Skin epidermis (tissue), 12 donors: ENCODE results near the gene NR2F1-AS1.
"Not testable (repeated sequence)": the region's sequence is repeated elsewhere in the genome, so short reads cannot be mapped to it uniquely, and the experiment has no call there.

Experiments
- H3K27ac ChIP-seq, 21 experiments: fragments of 200-600 bp; sonication (generic) in 11 of 21; one replicate each; pipeline ENCODE4 v1.5.0; 2020; ENCODE audit warnings: mild to moderate bottlenecking in 3 of 21, inconsistent platforms in 2 of 21, moderate library complexity in 2 of 21
- H3K4me3 ChIP-seq, 7 experiments: fragments of 200-600 bp; sonication (generic) in 2 of 7; one replicate each; pipeline ENCODE4 v1.5.0; 2020; ENCODE audit warnings: inconsistent platforms in 2 of 7, mild to moderate bottlenecking in 2 of 7, moderate library complexity in 1 of 7

Gene NR2F1-AS1

DNA sequence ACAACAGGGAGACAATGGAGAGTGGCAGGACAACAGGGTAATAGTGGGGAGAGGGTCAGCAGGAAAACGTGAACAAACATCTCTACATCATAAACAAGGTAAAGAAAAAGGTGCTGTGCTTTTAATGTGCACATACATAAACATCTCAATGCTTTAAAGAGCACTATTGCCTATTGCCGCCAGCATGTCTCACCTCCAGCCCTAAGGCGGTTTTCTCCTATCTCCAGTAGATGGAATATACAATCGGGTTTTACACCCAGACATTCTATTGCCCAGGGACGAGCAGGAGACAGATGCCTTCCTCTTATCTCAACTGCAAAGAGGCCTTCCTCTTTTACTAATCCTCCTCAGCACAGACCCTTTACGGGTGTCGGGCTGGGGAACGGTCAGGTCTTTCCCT, 124.2 kb downstream of the NR2F1-AS1 start:
- H3K27ac ChIP-seq, H3K4me3 ChIP-seq: not testable (repeated sequence)

DNA sequence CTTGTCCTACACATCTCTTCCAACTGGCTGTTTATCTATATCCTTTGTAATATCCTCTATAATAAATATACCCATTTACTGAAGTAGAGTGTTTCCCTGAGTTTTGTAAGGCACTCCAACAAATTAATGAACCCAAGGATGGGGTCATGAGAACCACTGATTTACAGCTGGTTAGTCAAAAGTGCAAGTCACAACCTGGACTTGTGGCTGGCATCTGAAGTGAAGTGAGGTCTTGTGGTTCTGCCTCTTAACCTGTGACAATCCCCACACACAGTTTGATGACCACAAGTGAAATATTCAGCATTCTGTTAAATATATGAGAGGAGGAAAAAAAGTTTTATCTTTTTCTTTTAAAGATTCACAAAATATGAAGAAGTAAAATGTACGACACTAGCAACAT, 126.1 kb downstream of the NR2F1-AS1 start:
- Histone ChIP-seq H3K27ac (no peak overlapping the region), H3K4me3 (no peak overlapping the region)

DNA sequence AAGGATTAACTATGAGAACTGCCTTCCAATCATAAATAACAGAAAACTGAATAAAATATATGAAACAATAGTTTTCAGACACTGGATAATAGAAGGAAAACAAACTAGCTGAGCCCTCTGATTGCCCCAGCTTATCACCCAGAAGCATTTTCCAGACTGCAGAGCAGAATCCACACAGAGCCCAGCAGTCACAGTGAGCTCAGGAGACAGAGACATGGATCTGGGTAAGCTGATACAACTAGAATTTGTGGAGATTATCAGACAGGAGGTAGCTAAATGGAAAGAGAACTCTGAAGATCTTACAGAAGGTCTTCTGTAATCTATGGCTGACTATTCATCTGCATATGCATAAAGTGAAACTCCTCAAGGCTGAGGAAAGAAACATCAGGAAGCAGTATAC, 128.8 kb downstream of the NR2F1-AS1 start:
- no peak overlapping the region for H3K27ac ChIP-seq
- H3K4me3 ChIP-seq, result no peak overlapping the region

DNA sequence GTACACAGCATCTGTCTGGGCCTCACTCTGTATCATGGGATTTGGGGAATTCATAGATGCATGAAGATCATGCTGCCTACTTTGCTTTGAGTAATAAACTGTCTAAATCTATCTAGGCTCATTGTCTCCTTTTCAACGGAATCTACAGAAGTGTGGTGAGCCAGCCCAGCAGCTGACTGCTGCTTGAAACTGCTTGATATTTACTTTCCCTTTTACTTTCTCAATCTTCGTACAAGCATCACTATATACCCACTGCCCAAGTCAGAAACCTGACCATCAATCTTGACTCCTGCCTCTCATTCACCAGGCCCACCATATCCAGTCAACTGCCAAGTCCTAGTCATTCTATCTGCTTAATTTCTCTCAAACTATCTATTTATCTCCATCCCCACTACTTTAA, 142.9 kb downstream of the NR2F1-AS1 start:
- Histone ChIP-seq H3K4me3 (no peak overlapping the region), H3K27ac (no peak overlapping the region)

DNA sequence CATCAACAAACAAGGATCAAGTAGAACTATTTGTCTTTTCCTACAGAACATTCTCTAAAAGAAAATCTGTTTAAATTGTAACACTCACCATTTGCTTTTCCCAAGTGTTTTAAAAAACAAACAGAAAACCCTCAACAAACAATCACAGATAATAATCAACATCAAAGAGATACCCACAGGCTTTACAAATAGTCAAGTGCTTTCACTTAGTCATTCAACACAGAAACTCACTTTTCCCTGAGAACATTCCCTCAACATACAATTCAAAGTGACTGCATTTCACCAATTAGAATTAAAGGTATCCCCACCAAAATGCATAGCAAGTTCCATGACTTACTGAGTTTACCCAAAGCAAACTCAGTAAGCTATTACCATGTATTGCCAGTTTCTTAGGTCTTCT, 144.9 kb downstream of the NR2F1-AS1 start:
- H3K4me3 ChIP-seq, result no peak overlapping the region
- no peak overlapping the region for H3K27ac ChIP-seq

DNA sequence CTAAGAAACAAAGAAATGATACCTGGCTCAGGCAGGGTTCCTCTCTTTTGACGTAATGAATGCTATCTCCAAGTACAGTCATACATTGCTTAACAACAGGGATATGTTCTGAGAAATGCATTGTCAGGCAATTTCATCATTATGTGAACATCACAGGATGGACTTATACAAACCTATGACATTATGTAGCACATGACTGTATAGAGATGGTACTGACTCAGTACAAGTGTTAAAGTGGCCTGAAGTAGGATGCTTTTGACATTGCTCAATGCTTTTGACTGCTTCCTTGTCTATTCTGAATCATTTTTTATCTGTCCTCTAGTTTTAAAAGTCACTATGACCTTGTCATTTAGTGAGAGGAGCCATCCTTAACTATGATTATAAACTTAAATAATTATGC, 147.6 kb downstream of the NR2F1-AS1 start:
- Histone ChIP-seq H3K4me3 (no peak overlapping the region), H3K27ac (no peak overlapping the region)

DNA sequence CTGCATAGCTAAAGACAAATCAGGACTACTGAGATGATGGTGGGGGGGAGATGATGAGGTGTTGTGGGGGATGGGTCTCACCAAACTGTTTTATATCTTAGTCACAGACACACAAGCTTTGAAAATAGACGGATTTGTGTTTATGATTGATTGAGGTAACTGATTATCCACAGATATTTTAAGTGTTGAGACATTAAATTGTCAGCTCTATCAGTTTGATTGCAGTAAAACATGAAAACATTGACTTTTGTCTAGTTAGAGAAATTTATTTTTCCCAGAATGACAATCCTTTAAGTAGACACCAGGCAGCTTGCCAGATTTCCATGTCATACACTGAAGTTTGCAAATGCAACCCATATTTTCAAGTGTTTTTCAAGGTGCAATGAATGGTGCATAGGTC, 149.8 kb downstream of the NR2F1-AS1 start:
- H3K4me3 ChIP-seq, result no peak overlapping the region

DNA sequence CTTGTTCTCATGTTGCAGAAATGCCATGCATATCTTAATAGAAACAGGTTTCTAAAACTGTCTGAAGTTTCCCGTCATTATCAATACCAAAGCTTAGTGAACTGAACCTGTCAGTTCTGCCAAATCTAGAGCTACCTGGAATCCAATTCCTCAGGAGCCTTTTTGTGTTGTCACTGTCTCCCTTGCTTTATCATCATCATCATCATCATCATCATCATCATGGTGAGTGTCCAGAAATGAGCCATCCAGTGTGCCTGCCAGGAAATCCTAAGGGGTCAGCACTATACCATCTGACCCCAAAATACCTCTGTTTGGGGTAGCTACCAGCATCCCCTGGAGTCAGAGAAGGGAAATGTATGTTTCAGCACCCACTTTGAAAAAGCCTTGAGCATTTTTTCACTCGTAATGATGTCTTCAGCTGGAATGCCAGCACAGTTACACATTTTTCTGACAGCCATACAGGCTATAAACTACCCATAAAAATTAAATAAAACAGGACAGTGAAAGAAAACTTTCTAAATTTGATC, 150.3 kb downstream of the NR2F1-AS1 start:
- no peak overlapping the region for H3K4me3 ChIP-seq
- no peak overlapping the region for H3K27ac ChIP-seq

More for the DNA sequence above, 149.8 kb downstream of the NR2F1-AS1 start:
- no peak overlapping the region for H3K27ac ChIP-seq

DNA sequence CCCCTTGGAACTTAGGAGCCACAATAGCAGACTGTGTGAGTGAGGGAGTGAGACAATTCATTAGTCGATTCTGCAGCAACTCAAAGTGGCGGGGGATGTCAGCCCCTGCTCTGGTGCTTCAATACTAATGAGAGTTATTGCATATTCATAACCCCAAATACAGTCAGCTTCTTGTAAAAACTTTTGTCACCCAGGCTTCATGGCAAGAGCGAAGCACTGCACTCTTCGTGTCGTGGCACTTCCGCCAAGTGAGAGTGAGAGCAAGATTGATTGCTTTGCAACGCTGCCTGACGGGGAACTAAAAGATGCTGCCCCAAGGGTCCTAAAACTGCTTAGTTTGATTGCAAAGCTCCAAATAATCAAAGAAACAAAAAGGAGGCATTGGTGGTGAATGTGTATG, 150.9 kb downstream of the NR2F1-AS1 start:
- H3K27ac ChIP-seq, result no peak overlapping the region
- no peak overlapping the region for H3K4me3 ChIP-seq

DNA sequence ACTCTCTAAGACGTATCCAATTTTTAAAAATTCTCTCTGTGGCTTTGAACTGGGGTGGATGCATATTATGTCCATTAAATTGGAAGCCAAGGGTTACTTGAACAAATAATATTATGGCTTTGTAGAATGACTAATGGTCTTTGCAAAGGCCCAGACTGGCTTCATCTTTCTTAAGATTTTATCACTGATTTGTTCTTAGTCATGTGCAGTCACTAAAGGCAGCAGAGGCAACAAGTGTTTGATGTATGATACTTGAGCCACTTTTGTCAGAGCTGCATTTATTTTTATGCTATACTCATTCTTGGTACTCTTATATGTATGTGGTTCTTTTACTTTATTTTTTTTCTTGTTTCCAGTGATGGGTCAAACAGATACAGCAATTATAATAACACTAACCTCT, 152.2 kb downstream of the NR2F1-AS1 start:
- Histone ChIP-seq H3K27ac (no peak overlapping the region), H3K4me3 (no peak overlapping the region)

DNA sequence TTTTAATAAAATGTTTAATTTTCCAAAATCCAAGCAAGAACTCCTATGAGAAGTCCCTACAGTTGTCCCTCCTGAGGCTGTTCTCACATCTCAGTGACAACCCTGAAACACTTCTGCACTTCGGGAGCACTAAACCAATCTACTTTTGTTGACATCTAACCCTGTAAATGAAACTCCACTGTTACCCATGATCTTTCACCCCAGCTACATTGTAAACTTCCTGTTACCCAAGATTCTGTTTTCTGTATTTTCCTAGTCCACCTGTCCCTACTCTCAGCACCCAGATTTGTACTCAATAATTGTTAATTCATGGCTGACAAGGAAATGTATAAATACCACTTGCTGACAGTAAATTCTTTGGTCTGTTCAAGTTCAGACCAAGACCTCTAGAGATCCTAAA, 153.7 kb downstream of the NR2F1-AS1 start:
- Histone ChIP-seq H3K4me3 (no peak overlapping the region), H3K27ac (no peak overlapping the region)

DNA sequence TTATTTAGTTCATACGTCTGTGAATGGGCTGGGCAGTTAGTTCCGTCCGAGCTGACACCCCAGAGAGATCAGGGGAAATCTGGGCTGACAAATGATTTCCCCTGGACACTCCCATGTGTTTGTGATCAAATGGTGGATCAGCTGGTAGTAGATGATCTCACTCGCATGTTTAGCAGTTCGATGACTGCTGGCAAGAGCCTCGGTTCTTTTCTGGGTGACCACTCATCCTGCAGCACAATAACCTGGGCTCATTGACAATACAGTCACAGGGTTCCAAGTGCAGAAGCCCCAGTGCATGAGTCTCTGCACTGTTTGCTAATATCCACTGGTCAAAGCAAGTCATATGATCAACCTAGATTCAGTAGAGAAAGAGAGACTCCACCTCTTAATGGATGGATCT, 155.9 kb downstream of the NR2F1-AS1 start:
- Histone ChIP-seq H3K4me3 (no peak overlapping the region), H3K27ac (no peak overlapping the region)

DNA sequence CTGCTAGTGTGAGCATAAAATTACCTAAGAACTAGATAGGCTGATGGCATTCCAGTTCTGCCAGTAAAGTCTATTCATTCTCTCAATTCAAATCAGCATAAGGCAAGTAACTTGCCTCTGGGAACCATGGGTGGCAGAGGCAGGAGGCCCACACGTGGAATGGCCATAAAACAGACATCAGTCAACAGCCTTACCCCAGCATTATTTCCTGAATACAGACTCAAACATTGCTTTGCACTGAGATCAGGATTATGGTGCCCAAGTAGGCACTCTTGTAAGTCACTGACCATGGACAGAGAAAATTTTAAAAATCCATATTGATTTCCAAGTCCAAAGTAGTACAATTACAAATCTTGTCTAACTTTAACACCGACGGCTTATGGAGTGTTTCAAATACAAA, 157.7 kb downstream of the NR2F1-AS1 start:
- Histone ChIP-seq H3K4me3 (no peak overlapping the region), H3K27ac (no peak overlapping the region)

DNA sequence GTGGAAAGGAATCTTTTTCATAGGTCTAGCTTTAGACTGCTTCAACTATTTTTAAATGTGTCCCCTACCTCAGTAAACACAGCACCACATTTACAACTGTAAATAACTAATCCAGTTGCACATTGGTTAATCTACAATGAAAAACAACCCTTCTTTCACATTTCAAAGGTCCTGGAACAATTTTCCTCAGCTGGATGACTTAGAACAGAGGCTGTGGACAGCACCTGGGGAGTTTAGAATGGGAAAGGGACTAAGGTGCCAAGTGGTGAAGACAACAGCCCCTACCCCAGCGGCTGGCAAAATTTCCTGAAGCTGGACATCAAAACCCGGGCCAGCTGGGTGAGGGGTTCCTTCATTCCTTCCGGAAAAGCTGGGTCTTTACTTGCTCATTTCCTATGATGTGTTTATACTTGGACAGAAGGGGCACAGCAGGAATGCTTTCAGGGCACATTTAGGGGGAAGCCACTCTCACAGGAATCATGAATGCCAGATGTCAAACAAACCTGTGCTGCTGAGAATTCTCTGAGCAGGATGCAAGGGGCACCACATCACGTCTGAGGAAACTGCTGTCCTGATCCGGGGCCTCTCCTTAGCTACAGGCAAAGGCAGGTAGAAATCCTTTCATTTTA, 158.3 kb downstream of the NR2F1-AS1 start:
- H3K27ac ChIP-seq, result no peak overlapping the region
- no peak overlapping the region for H3K4me3 ChIP-seq

DNA sequence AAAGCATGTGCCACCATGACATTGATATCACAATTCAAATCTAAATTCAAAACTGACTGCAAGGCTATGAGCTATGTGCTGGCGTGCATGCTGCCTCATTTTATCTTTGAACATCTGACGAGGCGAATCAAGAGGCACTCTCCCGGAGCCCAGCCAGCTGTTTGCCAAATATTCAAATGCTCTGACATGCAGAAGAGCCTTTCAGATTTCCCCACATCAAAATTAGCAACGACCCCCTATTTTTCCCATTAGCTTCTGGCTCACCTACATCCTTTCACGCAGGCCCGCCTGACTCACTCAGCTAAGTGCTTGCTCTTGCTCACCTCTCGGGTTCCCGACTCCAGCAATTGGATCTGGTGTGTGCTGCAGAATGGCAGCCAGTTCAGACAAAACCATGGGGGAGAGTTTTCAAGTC, 159.0 kb downstream of the NR2F1-AS1 start:
- no peak overlapping the region for H3K4me3 ChIP-seq
- no peak overlapping the region for H3K27ac ChIP-seq

DNA sequence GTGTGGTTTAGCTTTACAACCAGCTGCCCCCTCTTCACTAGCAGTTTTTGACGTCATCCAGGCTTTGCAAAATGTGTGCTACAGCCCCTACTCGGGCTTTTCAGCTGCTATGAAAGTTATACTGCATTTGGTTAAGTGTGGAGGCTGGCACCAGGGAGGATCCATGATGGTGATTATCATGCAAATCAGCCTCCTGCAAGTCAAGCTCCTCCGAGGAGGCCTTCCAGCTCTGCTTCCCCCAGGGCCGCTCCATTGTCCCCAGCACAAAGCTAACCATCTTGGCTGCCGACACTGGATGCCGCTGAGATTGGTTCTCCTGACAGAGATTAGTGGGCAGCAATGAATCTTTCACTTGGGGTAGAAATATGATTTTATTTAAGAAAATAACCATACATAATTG, 159.6 kb downstream of the NR2F1-AS1 start:
- H3K4me3 ChIP-seq, result no peak overlapping the region

DNA sequence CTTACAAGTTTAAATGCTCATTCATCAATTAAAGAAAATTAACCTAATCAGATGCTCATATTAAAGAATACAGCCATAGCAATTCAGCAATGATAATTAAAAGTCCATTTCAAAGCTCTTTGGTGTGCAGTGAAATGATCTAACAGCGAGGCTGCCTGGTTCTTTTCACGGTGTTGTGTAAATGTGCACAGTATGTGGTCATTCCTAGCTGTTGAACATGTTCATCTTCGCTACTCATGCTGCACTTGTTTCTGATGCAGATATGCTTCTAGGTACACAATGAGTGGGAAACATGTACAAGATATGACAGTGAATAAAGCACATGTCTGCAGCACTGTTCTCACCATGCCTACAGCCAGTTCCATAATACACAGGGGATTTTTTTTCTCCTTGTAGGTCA, 163.5 kb downstream of the NR2F1-AS1 start:
- Histone ChIP-seq H3K4me3 (no peak overlapping the region), H3K27ac (no peak overlapping the region)

More for the DNA sequence above, 159.6 kb downstream of the NR2F1-AS1 start:
- H3K27ac ChIP-seq, result no peak overlapping the region

DNA sequence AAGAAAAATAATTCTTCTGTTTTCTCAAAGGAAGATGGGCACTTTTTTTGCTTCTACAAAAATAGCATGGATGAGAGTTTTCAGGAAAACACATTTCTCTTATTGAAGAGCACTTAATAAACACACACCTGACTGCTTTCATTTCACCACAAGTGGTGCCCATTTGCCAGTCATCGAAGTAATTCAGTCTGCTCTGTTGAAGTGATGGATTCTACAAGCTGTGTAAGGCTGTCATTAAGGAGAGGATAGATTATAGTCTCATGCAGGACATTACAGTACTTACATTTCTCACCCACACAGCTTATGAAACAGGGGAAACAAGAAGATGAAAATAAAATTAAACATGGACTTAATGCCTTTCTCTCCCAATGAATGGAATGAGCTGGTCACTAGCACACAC, 165.2 kb downstream of the NR2F1-AS1 start:
- H3K27ac ChIP-seq, result no peak overlapping the region

DNA sequence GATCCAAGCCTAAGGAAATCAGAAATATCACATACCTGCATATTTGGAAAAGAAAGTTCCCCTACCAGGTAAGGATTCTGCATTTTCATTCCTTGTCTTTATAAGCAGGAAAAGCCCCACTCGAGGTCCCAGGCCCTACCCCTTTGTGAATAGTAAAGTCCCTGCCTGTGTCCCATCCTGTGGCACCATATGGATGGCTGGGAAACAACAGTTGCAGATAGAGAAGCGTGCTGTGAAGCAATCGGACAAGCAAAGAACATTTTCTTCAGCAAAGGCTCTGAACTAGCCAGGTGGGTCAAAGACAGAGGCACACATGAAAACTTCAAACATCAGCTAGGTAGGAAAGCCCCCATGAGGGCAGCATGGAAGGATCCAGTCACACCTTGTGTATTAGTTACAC, 169.3 kb downstream of the NR2F1-AS1 start:
- no peak overlapping the region for H3K4me3 ChIP-seq

More for the DNA sequence above, 165.2 kb downstream of the NR2F1-AS1 start:
- no peak overlapping the region for H3K4me3 ChIP-seq

DNA sequence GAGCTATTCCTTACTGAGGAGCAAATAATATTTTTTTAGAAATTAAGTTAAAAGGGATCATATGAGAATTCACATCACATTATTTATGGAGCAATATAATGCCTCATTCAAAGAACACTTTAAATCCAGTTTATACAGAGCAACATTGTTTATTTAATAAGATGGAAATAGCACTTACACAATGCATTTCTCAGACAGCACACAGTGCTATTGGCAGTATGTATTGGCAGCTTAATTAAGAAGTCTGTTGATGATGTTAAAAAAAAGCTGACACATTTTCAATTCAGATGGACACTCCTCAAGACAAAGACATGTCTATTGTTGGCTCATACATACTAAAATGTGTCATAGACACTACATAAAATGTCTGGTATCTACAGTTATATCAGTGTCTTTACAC, 171.3 kb downstream of the NR2F1-AS1 start:
- Histone ChIP-seq H3K4me3 (no peak overlapping the region), H3K27ac (no peak overlapping the region)

More for the DNA sequence above, 169.3 kb downstream of the NR2F1-AS1 start:
- no peak overlapping the region for H3K27ac ChIP-seq

DNA sequence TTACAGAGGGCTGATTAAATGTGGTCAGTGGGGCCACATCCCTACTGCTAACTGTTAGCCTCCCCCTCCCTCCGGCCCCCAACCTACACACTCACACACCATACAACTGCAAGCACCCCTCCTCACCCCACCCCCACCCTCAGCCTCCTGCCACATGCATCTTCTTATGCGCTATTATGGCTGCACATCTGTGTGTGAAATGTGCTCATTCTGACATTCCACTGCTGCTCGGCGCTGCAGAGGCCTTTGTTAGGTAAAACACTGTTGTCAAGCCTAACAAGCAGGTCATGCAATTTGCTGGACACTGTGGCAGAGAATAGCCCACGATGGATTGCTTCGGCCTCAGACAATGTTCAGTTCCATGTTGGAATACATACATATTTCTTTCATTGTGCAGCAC, 173.6 kb downstream of the NR2F1-AS1 start:
- Histone ChIP-seq H3K4me3 (no peak overlapping the region), H3K27ac (no peak overlapping the region)

DNA sequence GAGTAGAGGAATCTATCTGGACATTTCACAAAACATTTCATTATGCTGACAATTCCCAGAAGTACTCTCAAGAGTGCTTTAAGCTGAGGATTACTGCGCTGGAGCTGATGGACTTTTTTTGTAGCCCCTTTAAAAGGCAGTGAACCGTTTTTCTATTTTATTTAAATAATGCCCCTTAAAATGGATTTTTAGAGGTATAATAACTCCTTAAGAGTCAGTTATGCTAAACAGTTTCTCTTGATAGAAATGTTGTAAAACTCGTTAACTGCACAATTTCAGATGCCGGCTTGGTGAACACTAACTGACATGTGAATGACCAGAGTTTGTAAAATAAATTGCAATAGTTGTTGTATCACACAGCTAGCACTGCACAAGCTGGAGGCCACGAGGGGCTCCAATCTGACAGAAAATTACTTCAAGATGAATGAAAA, 174.0 kb downstream of the NR2F1-AS1 start:
- Histone ChIP-seq H3K27ac (no peak overlapping the region), H3K4me3 (no peak overlapping the region)
